ENCODE measurements around the gene CAMK2A.
"Not testable (repeated sequence)": the region's sequence is repeated elsewhere in the genome, so short reads cannot be mapped to it uniquely, and the experiment has no call there.

Gene CAMK2A

GRCh38 chr5:150234576-150235499, 54.7 kb downstream of the CAMK2A start:
- no peak for DNase-seq (ENCODE audit: low read depth)

- not testable (repeated sequence) for DNase-seq (ENCODE audit: low read depth)
Measured at GRCh38 chr5:150233706-150234105, 55.9 kb downstream of the CAMK2A start.

GRCh38 chr5:150230842-150231241, 58.7 kb downstream of the CAMK2A start:
- no peak for DNase-seq (ENCODE audit: low read depth)

GRCh38 chr5:150229571-150229970, 60.0 kb downstream of the CAMK2A start:
- no peak for DNase-seq (ENCODE audit: low read depth)

- no peak for DNase-seq (ENCODE audit: low read depth)
Measured at GRCh38 chr5:150227606-150228273, 61.8 kb downstream of the CAMK2A start.

GRCh38 chr5:150227036-150227435, 62.5 kb downstream of the CAMK2A start:
- no peak for DNase-seq (ENCODE audit: low read depth)

GRCh38 chr5:150224483-150225027, 65.0 kb downstream of the CAMK2A start:
- DNase-seq (ENCODE audit: low read depth), result no peak

GRCh38 chr5:150223474-150223873, 66.1 kb downstream of the CAMK2A start:
- no peak for DNase-seq (ENCODE audit: low read depth)

GRCh38 chr5:150222906-150223305, 66.7 kb downstream of the CAMK2A start:
- no peak for DNase-seq (ENCODE audit: low read depth)

GRCh38 chr5:150221471-150221870, 68.1 kb downstream of the CAMK2A start:
- DNase-seq (ENCODE audit: low read depth), result no peak

- no peak for DNase-seq (ENCODE audit: low read depth)
Measured at GRCh38 chr5:150219861-150220260, 69.7 kb downstream of the CAMK2A start.

- DNase-seq (ENCODE audit: low read depth), result peak; percentile 24
Measured at GRCh38 chr5:150219142-150219541, 70.4 kb downstream of the CAMK2A start.

- no peak for DNase-seq (ENCODE audit: low read depth)
Measured at GRCh38 chr5:150218693-150219035, 70.9 kb downstream of the CAMK2A start.

GRCh38 chr5:150217873-150218692, 71.5 kb downstream of the CAMK2A start:
- peak; percentile 78 for DNase-seq (ENCODE audit: low read depth)

GRCh38 chr5:150217038-150217437, 72.5 kb downstream of the CAMK2A start:
- no peak for DNase-seq (ENCODE audit: low read depth)

- no peak for DNase-seq (ENCODE audit: low read depth)
Measured at GRCh38 chr5:150215979-150216944, 73.3 kb downstream of the CAMK2A start.

GRCh38 chr5:150214289-150214688, 75.3 kb downstream of the CAMK2A start:
- DNase-seq (ENCODE audit: low read depth), result peak; percentile 8

- no peak for DNase-seq (ENCODE audit: low read depth)
Measured at GRCh38 chr5:150213530-150213929, 76.0 kb downstream of the CAMK2A start.

GRCh38 chr5:150211156-150212030, 78.2 kb downstream of the CAMK2A start:
- DNase-seq (ENCODE audit: low read depth), result no peak

- DNase-seq (ENCODE audit: low read depth), result no peak
Measured at GRCh38 chr5:150210644-150211043, 78.9 kb downstream of the CAMK2A start.
